Keratinocyte (primary cell): ENCODE results near the gene MRPL27. TPM values are rescaled to one million over a fixed set of nuclear protein-coding genes. Genes with fewer than 3 reads are reported as not detected.
A peak's percentile ranks its signal among the peaks of the same experiment; 100 is the strongest.

Source experiments
- DNase-seq: peaks from one replicate; pipeline ENCODE4 v3.0.0-alpha.2; 2011; ENCODE audit warnings: low read depth, missing footprints, low spot score
- FAIRE-seq: peaks from 2 replicates; lab custom pipeline; 2011; peaks lifted over from hg19 to GRCh38; lab: Jason Lieb, UNC
- H2AFZ ChIP-seq: 2 replicates; pipeline ENCODE4 v1.6.0; 2012; ENCODE audit warnings: low read length, control low read depth, inconsistent platforms; ENCODE audit not compliant: control insufficient read depth
- H3K27ac ChIP-seq: 2 replicates; pipeline ENCODE4 v1.5.1; 2011; ENCODE audit warnings: low read length; ENCODE audit not compliant: control insufficient read depth, insufficient read depth
- H3K27me3 ChIP-seq: 3 replicates; pipeline ENCODE4 v1.6.0; 2011; ENCODE audit warnings: low read length; ENCODE audit not compliant: control insufficient read depth, insufficient read depth; ENCODE audit errors: extremely low read depth
- H3K36me3 ChIP-seq, 2 experiments: 2 replicates in 1 of 2; 3 replicates in 1 of 2; pipeline ENCODE4 v1.5.1; 2011; ENCODE audit warnings: low read length in 2 of 2, mild to moderate bottlenecking in 1 of 2; ENCODE audit not compliant: control insufficient read depth in 2 of 2, insufficient read depth in 2 of 2; ENCODE audit errors: extremely low read depth in 1 of 2
- H3K4me1 ChIP-seq: 3 replicates; pipeline ENCODE4 v1.5.1; 2011; ENCODE audit warnings: low read length; ENCODE audit not compliant: control insufficient read depth, insufficient read depth; ENCODE audit errors: extremely low read depth
- H3K4me2 ChIP-seq: 3 replicates; pipeline ENCODE4 v1.6.0; 2011; ENCODE audit warnings: low read depth, low read length; ENCODE audit not compliant: control insufficient read depth, insufficient read depth; ENCODE audit errors: extremely low read depth
- H3K4me3 ChIP-seq, 3 experiments: fragments of 200-600 bp in 1 of 3; sonication (generic) in 1 of 3; 2 replicates in 2 of 3; 3 replicates in 1 of 3; pipeline ENCODE4 v1.5.1; 2011 to 2016; ENCODE audit warnings: low read length in 3 of 3, mild to moderate bottlenecking in 3 of 3, control low read depth in 2 of 3, inconsistent platforms in 1 of 3, low read depth in 1 of 3, mixed read lengths in 1 of 3, mixed run types in 1 of 3, moderate library complexity in 1 of 3; ENCODE audit not compliant: control insufficient read depth in 2 of 3, insufficient read depth in 2 of 3; ENCODE audit errors: extremely low read depth in 1 of 3
- H3K79me2 ChIP-seq: 2 replicates; pipeline ENCODE4 v1.6.0; 2012; ENCODE audit warnings: low read length; ENCODE audit not compliant: control insufficient read depth, insufficient read depth
- H3K9ac ChIP-seq: 3 replicates; pipeline ENCODE4 v1.6.0; 2011; ENCODE audit warnings: low read length; ENCODE audit not compliant: control insufficient read depth, insufficient read depth; ENCODE audit errors: extremely low read depth
- H3K9me1 ChIP-seq: 3 replicates; pipeline ENCODE4 v1.6.0; 2011; ENCODE audit warnings: low read length; ENCODE audit not compliant: control insufficient read depth, insufficient read depth; ENCODE audit errors: extremely low read depth
- H3K9me3 ChIP-seq: 2 replicates; pipeline ENCODE4 v1.5.1; 2012; ENCODE audit warnings: low read depth, low read length; ENCODE audit not compliant: control insufficient read depth
- H4K20me1 ChIP-seq: 3 replicates; pipeline ENCODE4 v1.6.0; 2011; ENCODE audit warnings: low read length; ENCODE audit not compliant: control insufficient read depth, insufficient read depth; ENCODE audit errors: extremely low read depth
- EZH2 ChIP-seq: IDR thresholded peaks from one replicate; pipeline ENCODE4 v1.6.1; 2012; ENCODE audit warnings: inconsistent platforms, mild to moderate bottlenecking, low read length, moderate library complexity
- dilution Hi-C: fragments of 300-500 bp; cut with MboI; formaldehyde crosslinking; loops from one replicate; pipeline ENCODE4 v1.7.0; 2020; ENCODE audit warnings: low sequenced_read_pairs; ENCODE audit not compliant: extremely low pct_ligation_motif_present
- polyA plus RNA-seq, 5 experiments: library from polyadenylated mRNA; depleted of rRNA in 3 of 5; stranded (reverse) in 3 of 5; stranded (forward) in 1 of 5; unstranded in 1 of 5; fragments of >200 nt; gene quantifications; 1 replicate in 1 of 5; 2 replicates in 3 of 5; 3 replicates in 1 of 5; pipeline versions ENCODE4 v1.2.1 to v1.2.3, GENCODE V29; 2011 to 2012; ENCODE audit warnings: missing spikeins in 2 of 5, low read depth in 1 of 5, low replicate concordance in 1 of 5
- TF ChIP-seq, protein P1 (sequence below), 3 experiments: IDR thresholded peaks in 1 of 3; conservative IDR thresholded peaks in 1 of 3; optimal IDR thresholded peaks in 1 of 3; 2 replicates in 2 of 3; 3 replicates in 1 of 3; pipeline versions ENCODE3 to v1.5.1; 2011; ENCODE audit warnings: low read length in 3 of 3, mild to moderate bottlenecking in 3 of 3, moderate library complexity in 2 of 3, control low read depth in 1 of 3, inconsistent platforms in 1 of 3; ENCODE audit not compliant: insufficient read depth in 2 of 3; ENCODE audit errors: extremely low read depth in 1 of 3

The MRPL27 gene
- polyA plus RNA-seq, 1 donor (not counting 4 experiments of a cell fraction or from before 2014, with no cell fraction given): 123 TPM

DNA sequence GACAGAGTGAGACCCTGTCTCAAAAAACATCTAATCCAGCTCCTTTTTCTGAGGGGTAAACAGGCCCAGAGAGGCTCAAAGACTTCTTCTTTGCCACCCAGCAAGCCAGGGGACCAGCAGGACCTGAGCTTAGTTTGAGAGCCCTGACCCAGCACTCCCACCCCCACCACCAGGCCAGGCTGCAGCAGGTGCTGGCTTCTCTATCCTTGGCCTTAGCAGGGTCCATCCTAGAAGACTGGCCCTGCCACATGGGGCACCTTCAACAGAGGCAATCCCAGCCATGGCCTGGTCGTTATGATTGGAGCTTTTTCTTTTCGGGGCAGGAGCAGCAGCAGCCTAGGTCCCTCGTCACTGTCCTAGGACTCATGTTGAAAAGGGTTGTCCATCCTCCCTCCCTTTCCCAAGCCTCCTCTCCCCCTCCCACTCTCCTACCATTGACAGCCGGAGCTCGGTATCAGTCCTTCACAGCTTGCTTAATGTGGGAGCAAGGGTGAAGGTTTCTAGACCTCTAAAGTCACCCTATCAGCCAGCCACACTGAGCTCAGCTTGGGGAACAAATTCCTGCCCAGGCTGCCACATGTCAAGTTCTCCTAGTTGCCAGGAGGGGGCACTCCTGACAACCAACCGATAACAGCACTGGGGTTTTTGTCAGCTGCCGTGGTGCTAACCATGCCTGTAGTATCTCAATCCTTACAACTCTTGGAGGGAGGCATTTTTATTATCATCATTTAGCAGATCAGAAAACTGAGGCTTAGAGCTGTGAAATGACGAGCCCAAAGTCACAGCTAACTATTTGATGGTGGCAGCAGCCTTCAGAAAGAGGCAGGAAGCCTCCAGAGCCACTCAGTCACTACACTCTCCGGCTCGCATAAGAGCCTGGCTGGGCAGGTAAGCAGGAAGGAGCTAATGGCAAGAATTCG, 11.2 kb downstream of the MRPL27 start:
- H3K9me3 ChIP-seq: no peaks in the 10 kb centered on the region
- H3K4me1 ChIP-seq: peaks cover 5% of the 10 kb centered on the region
- H3K9me1 ChIP-seq: no peaks in the 10 kb centered on the region
- H3K79me2 ChIP-seq: no peaks in the 10 kb centered on the region
- FAIRE-seq: peak; percentile 83
- H3K9ac ChIP-seq: no peak overlapping the region
- no peak for DNase-seq
- H3K27ac ChIP-seq: no peak overlapping the region
- H3K4me3 ChIP-seq: no peak overlapping the region
- TF ChIP-seq EZH2: no peak
- TF ChIP-seq, protein P1, sequence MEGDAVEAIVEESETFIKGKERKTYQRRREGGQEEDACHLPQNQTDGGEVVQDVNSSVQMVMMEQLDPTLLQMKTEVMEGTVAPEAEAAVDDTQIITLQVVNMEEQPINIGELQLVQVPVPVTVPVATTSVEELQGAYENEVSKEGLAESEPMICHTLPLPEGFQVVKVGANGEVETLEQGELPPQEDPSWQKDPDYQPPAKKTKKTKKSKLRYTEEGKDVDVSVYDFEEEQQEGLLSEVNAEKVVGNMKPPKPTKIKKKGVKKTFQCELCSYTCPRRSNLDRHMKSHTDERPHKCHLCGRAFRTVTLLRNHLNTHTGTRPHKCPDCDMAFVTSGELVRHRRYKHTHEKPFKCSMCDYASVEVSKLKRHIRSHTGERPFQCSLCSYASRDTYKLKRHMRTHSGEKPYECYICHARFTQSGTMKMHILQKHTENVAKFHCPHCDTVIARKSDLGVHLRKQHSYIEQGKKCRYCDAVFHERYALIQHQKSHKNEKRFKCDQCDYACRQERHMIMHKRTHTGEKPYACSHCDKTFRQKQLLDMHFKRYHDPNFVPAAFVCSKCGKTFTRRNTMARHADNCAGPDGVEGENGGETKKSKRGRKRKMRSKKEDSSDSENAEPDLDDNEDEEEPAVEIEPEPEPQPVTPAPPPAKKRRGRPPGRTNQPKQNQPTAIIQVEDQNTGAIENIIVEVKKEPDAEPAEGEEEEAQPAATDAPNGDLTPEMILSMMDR (optimal IDR thresholded peaks at IDR 0.05 in 1 of 3, IDR thresholded peaks at IDR 0.05 in 1 of 3, conservative IDR thresholded peaks at IDR 0.05 in 1 of 3; ENCODE audit: extremely low read depth in 1 of 3, insufficient read depth in 2 of 3, low read length in 3 of 3): peak; percentile 79 to 90 (median 88)
- no peaks in the 10 kb centered on the region for H4K20me1 ChIP-seq
- dilution Hi-C loops: no loop called here
- no peak overlapping the region for H2AFZ ChIP-seq
- H3K36me3 ChIP-seq: peaks cover 27 to 33% of the 10 kb centered on the region in 2 experiments
- H3K4me2 ChIP-seq: peak overlapping the region; percentile 52
- H3K27me3 ChIP-seq: no peaks in the 10 kb centered on the region

DNA sequence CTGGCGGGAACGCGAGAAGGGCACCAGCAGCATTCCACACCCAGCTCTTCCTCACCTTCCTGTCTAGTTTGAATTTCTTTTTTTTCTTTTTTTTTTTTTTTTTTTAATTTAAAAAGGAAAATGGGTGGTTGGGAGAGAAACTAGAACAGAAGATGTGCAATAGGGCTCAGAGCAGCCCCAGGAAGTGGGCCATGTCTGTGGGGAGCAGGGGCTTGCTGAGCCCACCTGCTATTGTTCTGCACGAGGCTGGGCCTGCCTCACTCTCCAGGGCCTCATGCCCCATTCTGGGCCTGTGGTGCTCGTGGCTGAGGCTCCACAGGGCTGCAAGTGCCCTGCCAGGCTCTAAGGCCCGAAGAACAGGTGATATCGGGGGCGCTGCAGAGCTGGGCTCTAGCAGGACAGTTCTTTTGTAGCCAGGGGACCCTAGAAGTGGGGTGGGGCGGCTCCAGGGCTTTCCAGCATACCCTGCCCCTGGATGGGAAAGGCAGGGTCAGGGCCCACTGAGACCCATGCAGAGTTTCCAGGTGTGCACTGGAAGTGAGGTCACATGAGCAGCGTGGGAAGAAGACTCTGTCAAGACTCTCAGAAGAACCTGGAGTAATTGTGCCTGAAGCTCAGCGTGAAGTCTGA, 12.4 kb downstream of the MRPL27 start:
- H3K9ac ChIP-seq: no peak overlapping the region
- no peak for DNase-seq

More for the DNA sequence above, 12.4 kb downstream of the MRPL27 start:
- Histone ChIP-seq H3K9me3 (no peaks in the 10 kb centered on the region), H3K79me2 (no peaks in the 10 kb centered on the region), H3K27me3 (no peaks in the 10 kb centered on the region), H3K4me1 (peaks cover 5% of the 10 kb centered on the region), H3K36me3 (peaks cover 22 to 36% of the 10 kb centered on the region in 2 experiments), H3K4me3 (no peak overlapping the region), H2AFZ (no peak overlapping the region), H3K4me2 (no peak overlapping the region), H4K20me1 (no peaks in the 10 kb centered on the region), H3K27ac (no peak overlapping the region), H3K9me1 (no peaks in the 10 kb centered on the region)
- dilution Hi-C loops: no loop called here
- no peak for FAIRE-seq
- no peak for TF ChIP-seq EZH2
- TF ChIP-seq, protein P1 (optimal IDR thresholded peaks at IDR 0.05 in 1 of 3, IDR thresholded peaks at IDR 0.05 in 1 of 3, conservative IDR thresholded peaks at IDR 0.05 in 1 of 3; ENCODE audit: extremely low read depth in 1 of 3, insufficient read depth in 2 of 3, low read length in 3 of 3): no peak
